ENCODE results near the gene VWA7.

Gene VWA7

GRCh38 chr6:31794866-31795615 lies 17.9 kb upstream of the VWA7 start:
- TF ChIP-seq, protein P1, sequence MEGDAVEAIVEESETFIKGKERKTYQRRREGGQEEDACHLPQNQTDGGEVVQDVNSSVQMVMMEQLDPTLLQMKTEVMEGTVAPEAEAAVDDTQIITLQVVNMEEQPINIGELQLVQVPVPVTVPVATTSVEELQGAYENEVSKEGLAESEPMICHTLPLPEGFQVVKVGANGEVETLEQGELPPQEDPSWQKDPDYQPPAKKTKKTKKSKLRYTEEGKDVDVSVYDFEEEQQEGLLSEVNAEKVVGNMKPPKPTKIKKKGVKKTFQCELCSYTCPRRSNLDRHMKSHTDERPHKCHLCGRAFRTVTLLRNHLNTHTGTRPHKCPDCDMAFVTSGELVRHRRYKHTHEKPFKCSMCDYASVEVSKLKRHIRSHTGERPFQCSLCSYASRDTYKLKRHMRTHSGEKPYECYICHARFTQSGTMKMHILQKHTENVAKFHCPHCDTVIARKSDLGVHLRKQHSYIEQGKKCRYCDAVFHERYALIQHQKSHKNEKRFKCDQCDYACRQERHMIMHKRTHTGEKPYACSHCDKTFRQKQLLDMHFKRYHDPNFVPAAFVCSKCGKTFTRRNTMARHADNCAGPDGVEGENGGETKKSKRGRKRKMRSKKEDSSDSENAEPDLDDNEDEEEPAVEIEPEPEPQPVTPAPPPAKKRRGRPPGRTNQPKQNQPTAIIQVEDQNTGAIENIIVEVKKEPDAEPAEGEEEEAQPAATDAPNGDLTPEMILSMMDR (IDR thresholded peaks at IDR 0.05; ENCODE audit: low read depth, low read length) = no peak
- H3K4me3 ChIP-seq (ENCODE audit: low read depth, low read length) = peak overlapping the region; percentile 95

- TF ChIP-seq, protein P1 (IDR thresholded peaks at IDR 0.05; ENCODE audit: low read depth, low read length) = no peak
Measured at GRCh38 chr6:31794294-31794865, 17.3 kb upstream of the VWA7 start.

DNA sequence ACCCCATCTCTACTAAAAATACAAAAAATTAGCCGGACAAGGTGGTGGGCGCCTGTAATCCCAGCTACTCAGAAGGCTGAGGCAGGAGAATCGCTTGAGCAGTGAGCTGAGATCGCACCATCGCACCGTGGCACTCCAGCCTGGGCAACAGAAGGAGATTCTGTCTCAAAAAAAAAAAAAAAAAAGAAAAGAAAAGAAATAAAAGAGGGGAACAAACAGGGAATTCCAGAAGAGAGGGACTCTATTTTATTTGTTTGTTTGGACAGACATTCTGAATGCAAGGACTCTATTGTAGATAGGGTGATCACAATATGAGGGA lies 16.8 kb upstream of the VWA7 start:
- H3K4me3 ChIP-seq (ENCODE audit: low read depth, low read length) = peak overlapping the region; percentile 95

More at GRCh38 chr6:31794294-31794865, 17.3 kb upstream of the VWA7 start:
- peak overlapping the region; percentile 95 for H3K4me3 ChIP-seq (ENCODE audit: low read depth, low read length)

- no peak overlapping the region for H3K4me3 ChIP-seq (ENCODE audit: low read depth, low read length)
- TF ChIP-seq, protein P1 (IDR thresholded peaks at IDR 0.05; ENCODE audit: low read depth, low read length) = no peak
Measured at GRCh38 chr6:31792761-31793171, 15.6 kb upstream of the VWA7 start.

DNA sequence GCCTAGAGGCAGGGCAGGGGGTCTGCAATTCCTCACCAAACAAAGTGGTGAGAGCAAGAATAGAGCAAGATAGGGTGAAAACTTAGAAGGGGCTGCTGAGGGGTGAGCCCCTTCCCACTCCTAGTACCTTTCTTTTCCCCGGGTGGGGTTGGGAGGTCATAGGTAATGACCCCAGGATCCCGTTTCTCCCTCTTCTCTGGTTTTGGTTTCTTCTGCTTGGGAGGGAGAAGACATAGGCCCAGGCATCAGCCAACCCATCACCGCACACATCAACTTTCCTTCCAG lies 14.9 kb upstream of the VWA7 start:
- H3K4me3 ChIP-seq (ENCODE audit: low read depth, low read length) = no peak overlapping the region
- TF ChIP-seq, protein P1 (IDR thresholded peaks at IDR 0.05; ENCODE audit: low read depth, low read length) = no peak

- TF ChIP-seq, protein P1 (IDR thresholded peaks at IDR 0.05; ENCODE audit: low read depth, low read length) = peak; percentile 65
- no peak overlapping the region for H3K4me3 ChIP-seq (ENCODE audit: low read depth, low read length)
Measured at GRCh38 chr6:31791324-31792089, 14.4 kb upstream of the VWA7 start.

GRCh38 chr6:31785475-31785874 lies 8.3 kb upstream of the VWA7 start:
- no peak overlapping the region for H3K4me3 ChIP-seq (ENCODE audit: low read depth, low read length)
- TF ChIP-seq, protein P1 (IDR thresholded peaks at IDR 0.05; ENCODE audit: low read depth, low read length) = no peak
